ENCODE measurements around the gene ARRDC5. TPM values are rescaled to one million over a fixed set of nuclear protein-coding genes. Genes with fewer than 3 reads are reported as not detected.

ARRDC5 gene
- total and polyA plus RNA-seq, 2 of the 13 experiments (the other 11 are each of a cell fraction or from before 2014, with no cell fraction given) = not detected

- TF ChIP-seq, protein P1, sequence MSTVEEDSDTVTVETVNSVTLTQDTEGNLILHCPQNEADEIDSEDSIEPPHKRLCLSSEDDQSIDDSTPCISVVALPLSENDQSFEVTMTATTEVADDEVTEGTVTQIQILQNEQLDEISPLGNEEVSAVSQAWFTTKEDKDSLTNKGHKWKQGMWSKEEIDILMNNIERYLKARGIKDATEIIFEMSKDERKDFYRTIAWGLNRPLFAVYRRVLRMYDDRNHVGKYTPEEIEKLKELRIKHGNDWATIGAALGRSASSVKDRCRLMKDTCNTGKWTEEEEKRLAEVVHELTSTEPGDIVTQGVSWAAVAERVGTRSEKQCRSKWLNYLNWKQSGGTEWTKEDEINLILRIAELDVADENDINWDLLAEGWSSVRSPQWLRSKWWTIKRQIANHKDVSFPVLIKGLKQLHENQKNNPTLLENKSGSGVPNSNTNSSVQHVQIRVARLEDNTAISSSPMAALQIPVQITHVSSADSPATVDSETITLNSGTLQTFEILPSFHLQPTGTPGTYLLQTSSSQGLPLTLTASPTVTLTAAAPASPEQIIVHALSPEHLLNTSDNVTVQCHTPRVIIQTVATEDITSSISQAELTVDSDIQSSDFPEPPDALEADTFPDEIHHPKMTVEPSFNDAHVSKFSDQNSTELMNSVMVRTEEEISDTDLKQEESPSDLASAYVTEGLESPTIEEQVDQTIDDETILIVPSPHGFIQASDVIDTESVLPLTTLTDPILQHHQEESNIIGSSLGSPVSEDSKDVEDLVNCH (CRISPR knock-in tag; IDR thresholded peaks at IDR 0.05) = no peak
- TF ChIP-seq HOXA7 (CRISPR knock-in tag; IDR thresholded peaks at IDR 0.05) = no peak
- TF ChIP-seq UBTF (CRISPR knock-in tag; IDR thresholded peaks at IDR 0.05) = peak; percentile 48
- 0 out of 2 replicates have a peak, but pooled peaks have one; percentile 19 for TF ChIP-seq ZNF644 (CRISPR knock-in tag; IDR thresholded peaks at IDR 0.05; ENCODE audit: low read depth)
- TF ChIP-seq MYPOP (CRISPR knock-in tag; IDR thresholded peaks at IDR 0.05) = peak; percentile 79
- TF ChIP-seq NRL (CRISPR knock-in tag; IDR thresholded peaks at IDR 0.05; ENCODE audit: borderline replicate concordance) = no peak; the same call in 1 of the 2 replicates
- TF ChIP-seq ARID5B (CRISPR knock-in tag; IDR thresholded peaks at IDR 0.05) = peak; percentile 22; the same call in 1 of the 2 replicates
- no peak for TF ChIP-seq CTCF (CRISPR knock-in tag; IDR thresholded peaks at IDR 0.05)
- no peak for TF ChIP-seq ZNF615 (CRISPR knock-in tag; IDR thresholded peaks at IDR 0.05; ENCODE audit: borderline replicate concordance)
- TF ChIP-seq FOXK2 (IDR thresholded peaks at IDR 0.05) = peak; percentile 67; the same call in 1 of the 2 replicates
- TF ChIP-seq MAX (IDR thresholded peaks at IDR 0.05) = peak; percentile 55; the same call in 1 of the 2 replicates
- TF ChIP-seq ZNF619 (CRISPR knock-in tag; IDR thresholded peaks at IDR 0.05) = 0 out of 2 replicates have a peak, but pooled peaks have one; percentile 38
- no peak for TF ChIP-seq ZNF704 (CRISPR knock-in tag; IDR thresholded peaks at IDR 0.05; ENCODE audit: borderline replicate concordance)
- TF ChIP-seq CREM (IDR thresholded peaks at IDR 0.05) = 0 out of 2 replicates have a peak, but pooled peaks have one; percentile 13
- no peak for TF ChIP-seq CREM (CRISPR knock-in tag; IDR thresholded peaks at IDR 0.05)
Observed at GRCh38 chr19:4867534-4868285, 35.0 kb downstream of the ARRDC5 start, which contains the start of gene PLIN3 (continued).
